ENCODE results near the gene SPRY2. TPM values are rescaled to one million over a fixed set of nuclear protein-coding genes. Genes with fewer than 3 reads are reported as not detected.

Gene SPRY2
- total RNA-seq, 2 experiments from 2014 or later = 0.33 to 0.45 TPM

DNA sequence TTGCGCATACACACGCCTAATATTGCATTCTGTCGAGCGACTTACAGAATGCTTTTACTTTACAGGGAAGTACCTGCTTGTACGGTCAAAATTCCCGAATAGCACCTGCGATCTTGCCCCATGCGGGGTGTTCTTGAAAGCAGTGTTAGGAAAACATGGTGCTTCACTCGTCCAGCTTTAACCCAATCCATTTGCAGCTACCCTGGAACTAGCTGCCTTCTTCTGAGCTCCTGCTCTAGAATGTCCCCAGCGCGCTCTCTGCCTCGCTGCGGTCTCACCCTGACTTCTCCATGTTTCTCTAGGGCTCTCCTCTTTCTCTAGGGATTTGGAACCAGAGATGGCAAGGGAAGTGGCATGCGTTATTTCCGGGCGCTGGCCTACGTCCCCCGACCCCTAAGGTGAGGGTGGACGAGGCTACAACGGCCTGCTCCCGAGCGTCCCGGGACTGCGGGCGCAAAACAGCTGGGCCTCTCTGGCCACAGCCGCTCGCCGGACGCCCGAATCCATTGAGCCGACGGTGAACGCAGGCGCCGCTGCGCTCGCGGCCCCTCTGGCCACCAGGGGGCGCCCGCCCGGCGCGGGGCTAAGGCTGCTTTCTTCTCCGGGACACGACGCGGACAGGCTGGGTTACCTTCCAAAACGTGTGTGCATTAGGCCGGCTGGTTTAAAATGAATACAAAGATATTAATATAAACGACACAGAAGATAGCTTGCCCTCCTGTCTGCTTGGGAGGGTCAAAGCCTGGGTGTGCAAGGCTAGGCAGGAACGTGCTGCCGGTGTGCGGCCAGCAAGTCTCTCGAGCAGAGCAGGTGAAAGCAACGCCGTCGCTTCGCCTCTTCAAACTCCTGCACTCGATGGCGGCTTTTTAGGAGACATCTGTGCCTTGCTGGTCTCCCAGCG is 1.8 kb upstream of the SPRY2 start:
- CTCF ChIA-PET = interaction anchor here (0.7 to 1.7 kb wide), 2 partner anchors 9 to 20 kb away, joined by 3 to 4 read pairs; no protein-coding TSS in a partner anchor
- peaks cover 32 to 52% of the 10 kb centered on the region in 2 experiments for H3K27me3 ChIP-seq (ENCODE audit: control insufficient read depth in 1 of 2, insufficient read depth in 2 of 2, low read length in 2 of 2)
- ATAC-seq (ENCODE audit: poor library complexity) (peak; percentile 60), DNase-seq (peak in 13 of 14 experiments; percentile 21 to 72 (median 47))
- TF ChIP-seq, protein P1, sequence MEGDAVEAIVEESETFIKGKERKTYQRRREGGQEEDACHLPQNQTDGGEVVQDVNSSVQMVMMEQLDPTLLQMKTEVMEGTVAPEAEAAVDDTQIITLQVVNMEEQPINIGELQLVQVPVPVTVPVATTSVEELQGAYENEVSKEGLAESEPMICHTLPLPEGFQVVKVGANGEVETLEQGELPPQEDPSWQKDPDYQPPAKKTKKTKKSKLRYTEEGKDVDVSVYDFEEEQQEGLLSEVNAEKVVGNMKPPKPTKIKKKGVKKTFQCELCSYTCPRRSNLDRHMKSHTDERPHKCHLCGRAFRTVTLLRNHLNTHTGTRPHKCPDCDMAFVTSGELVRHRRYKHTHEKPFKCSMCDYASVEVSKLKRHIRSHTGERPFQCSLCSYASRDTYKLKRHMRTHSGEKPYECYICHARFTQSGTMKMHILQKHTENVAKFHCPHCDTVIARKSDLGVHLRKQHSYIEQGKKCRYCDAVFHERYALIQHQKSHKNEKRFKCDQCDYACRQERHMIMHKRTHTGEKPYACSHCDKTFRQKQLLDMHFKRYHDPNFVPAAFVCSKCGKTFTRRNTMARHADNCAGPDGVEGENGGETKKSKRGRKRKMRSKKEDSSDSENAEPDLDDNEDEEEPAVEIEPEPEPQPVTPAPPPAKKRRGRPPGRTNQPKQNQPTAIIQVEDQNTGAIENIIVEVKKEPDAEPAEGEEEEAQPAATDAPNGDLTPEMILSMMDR (IDR thresholded peaks at IDR 0.05) = peak; percentile 95
- Mint-ChIP-seq H3K27ac (no peak overlapping the region), H3K4me3 (peak overlapping the region; percentile 82), H3K4me1 (ENCODE audit: low read depth) (peaks cover 26% of the 10 kb centered on the region), H3K27me3 (peaks cover 50% of the 10 kb centered on the region), H3K9me3 (no peaks in the 10 kb centered on the region), H3K36me3 (ENCODE audit: low read depth) (no peaks in the 10 kb centered on the region)
- no peak overlapping the region for H3K27ac ChIP-seq (ENCODE audit: low read depth in 1 of 2, low read length in 2 of 2)
- H3K9me3 ChIP-seq (ENCODE audit: control insufficient read depth in 1 of 2, insufficient read depth in 1 of 2, low read length in 2 of 2) = peaks cover 0 to 15% of the 10 kb centered on the region in 2 experiments
- H3K4me3 ChIP-seq (ENCODE audit: low read length) = peak overlapping the region; percentile 49
- H3K4me1 ChIP-seq (ENCODE audit: insufficient read depth, low read length) = peaks cover 40% of the 10 kb centered on the region
- POLR2A ChIA-PET = no interaction called here
- intact Hi-C loops (cut with DNase I, micrococcal nuclease) = no loop called here
- no peaks in the 10 kb centered on the region for H3K36me3 ChIP-seq (ENCODE audit: insufficient read depth, low read length)

- ChIA-PET CTCF (interaction anchor here (1.7 kb wide), 1 partner anchor 8 kb away, joined by 4 read pairs; no protein-coding TSS in a partner anchor), POLR2A (no interaction called here)
- Histone ChIP-seq H3K27me3 (ENCODE audit: control insufficient read depth in 1 of 2, insufficient read depth in 2 of 2, low read length in 2 of 2) (peaks cover 32 to 52% of the 10 kb centered on the region in 2 experiments), H3K4me1 (ENCODE audit: insufficient read depth, low read length) (peaks cover 40% of the 10 kb centered on the region), H3K4me3 (ENCODE audit: low read length) (peak overlapping the region; percentile 49), H3K9me3 (ENCODE audit: control insufficient read depth in 1 of 2, insufficient read depth in 1 of 2, low read length in 2 of 2) (peaks cover 0 to 23% of the 10 kb centered on the region in 2 experiments), H3K36me3 (ENCODE audit: insufficient read depth, low read length) (no peaks in the 10 kb centered on the region), H3K27ac (ENCODE audit: low read depth in 1 of 2, low read length in 2 of 2) (no peak overlapping the region)
- Mint-ChIP-seq H3K27ac (no peak overlapping the region), H3K9me3 (no peaks in the 10 kb centered on the region), H3K27me3 (peaks cover 52% of the 10 kb centered on the region), H3K4me1 (ENCODE audit: low read depth) (peaks cover 30% of the 10 kb centered on the region), H3K4me3 (peak overlapping the region; percentile 86), H3K36me3 (ENCODE audit: low read depth) (no peaks in the 10 kb centered on the region)
- intact Hi-C loops (cut with DNase I, micrococcal nuclease) = no loop called here
- TF ChIP-seq, protein P1 (IDR thresholded peaks at IDR 0.05) = no peak
- ATAC-seq (ENCODE audit: poor library complexity) = no peak
- DNase-seq = no peak
These were observed 937 bp upstream of the SPRY2 start for GRCh38 chr13:80341756-80342370.

DNA sequence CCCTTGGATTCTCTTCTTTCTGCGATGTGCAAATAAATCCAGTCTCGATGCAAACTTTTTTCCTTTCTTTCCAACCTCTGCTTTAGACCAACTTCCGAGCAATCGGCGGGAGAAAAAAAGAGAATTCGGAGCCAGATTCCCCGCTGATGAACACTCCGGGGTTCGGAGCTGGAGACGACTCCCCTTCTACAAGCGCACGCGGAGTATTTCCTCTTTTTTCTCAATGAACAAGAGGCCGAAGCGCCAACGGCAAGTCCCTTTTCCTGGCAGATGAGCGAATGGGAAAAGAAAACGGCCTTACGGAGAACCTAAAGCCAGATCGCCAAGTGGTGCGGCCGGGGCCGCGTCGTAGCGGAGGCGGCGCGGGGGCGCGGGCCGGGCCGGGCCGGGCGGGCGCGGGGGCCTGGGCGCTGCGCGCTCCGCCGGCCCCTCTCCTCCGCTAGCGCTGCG is 250 bp downstream of the SPRY2 start:
- intact Hi-C loops (cut with DNase I, micrococcal nuclease) = no loop called here
- H3K36me3 Mint-ChIP-seq (ENCODE audit: low read depth) = no peaks in the 10 kb centered on the region
- POLR2A ChIA-PET = no interaction called here
- Histone ChIP-seq H3K4me1 (ENCODE audit: insufficient read depth, low read length) (peaks cover 40% of the 10 kb centered on the region), H3K27me3 (ENCODE audit: control insufficient read depth in 1 of 2, insufficient read depth in 2 of 2, low read length in 2 of 2) (peaks cover 32 to 49% of the 10 kb centered on the region in 2 experiments), H3K4me3 (ENCODE audit: low read length) (peak overlapping the region; percentile 38), H3K27ac (ENCODE audit: low read depth in 1 of 2, low read length in 2 of 2) (no peak overlapping the region), H3K36me3 (ENCODE audit: insufficient read depth, low read length) (no peaks in the 10 kb centered on the region), H3K9me3 (ENCODE audit: control insufficient read depth in 1 of 2, insufficient read depth in 1 of 2, low read length in 2 of 2) (peaks cover 0 to 23% of the 10 kb centered on the region in 2 experiments)
- H3K27me3 Mint-ChIP-seq = peaks cover 53% of the 10 kb centered on the region
- no peak overlapping the region for H3K27ac Mint-ChIP-seq
- CTCF ChIA-PET = no interaction called here
- H3K4me1 Mint-ChIP-seq (ENCODE audit: low read depth) = peaks cover 30% of the 10 kb centered on the region
- ATAC-seq (ENCODE audit: poor library complexity) (peak; percentile 35), DNase-seq (peak in 2 of 14 experiments; percentile 25 to 31)
- H3K9me3 Mint-ChIP-seq = no peaks in the 10 kb centered on the region
- H3K4me3 Mint-ChIP-seq = peak overlapping the region; percentile 93
- TF ChIP-seq, protein P1 (IDR thresholded peaks at IDR 0.05) = no peak
